SIG-M5 treated with dmso at 0.1 percent for 504 hours (cell line): ENCODE data around the gene HACD4.

ENCODE experiments used
- DNase-seq: peaks from one replicate; lab custom pipeline; 2025; ENCODE audit not compliant: unreplicated experiment; lab: John Stamatoyannopoulos, UW

HACD4 gene

GRCh38 chr9:21016701-21017491 lies 14.5 kb downstream of the HACD4 start:
- DNase-seq: no peak

- no peak for DNase-seq
Measured at GRCh38 chr9:21015995-21016394, 15.4 kb downstream of the HACD4 start.

- DNase-seq: no peak
Measured at GRCh38 chr9:21015129-21015815, 16.2 kb downstream of the HACD4 start.

DNA sequence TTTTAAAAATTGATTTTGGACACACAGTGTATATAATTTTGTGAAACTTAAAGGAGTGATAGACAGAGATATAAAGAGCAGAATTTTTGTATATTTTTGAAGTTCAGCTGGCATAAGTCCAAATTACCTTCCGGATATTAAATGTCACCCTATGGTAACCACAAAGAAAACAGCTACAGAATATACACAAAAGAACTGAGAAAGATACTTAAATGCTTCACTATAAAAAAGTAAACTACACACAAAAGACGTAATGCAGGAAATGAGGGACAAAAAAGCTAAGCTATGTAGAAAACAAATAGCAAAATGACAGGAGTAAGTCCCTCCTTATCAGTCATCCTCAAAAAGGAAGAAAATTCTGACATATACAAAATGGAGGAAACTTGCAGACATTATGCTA lies 29.4 kb downstream of the HACD4 start:
- no peak for DNase-seq

DNA sequence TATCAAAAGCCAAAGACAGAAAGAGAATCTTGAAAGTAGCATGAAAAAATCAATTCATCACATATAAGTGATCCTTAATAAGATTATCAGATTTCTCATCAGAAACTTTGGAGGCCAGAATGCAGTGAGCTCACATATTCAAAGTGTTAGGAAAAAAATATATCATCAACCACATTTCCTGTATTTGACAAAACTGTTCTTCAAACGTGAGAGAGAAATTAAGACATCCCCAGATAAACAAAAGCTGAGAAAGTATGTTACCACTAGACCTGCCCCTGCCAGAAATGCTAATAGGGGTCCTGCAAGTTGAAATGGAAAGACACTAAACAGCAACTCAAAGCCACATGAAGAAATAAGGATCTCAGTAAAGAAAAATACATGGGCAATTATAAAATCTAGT lies 29.9 kb downstream of the HACD4 start:
- DNase-seq: no peak

DNA sequence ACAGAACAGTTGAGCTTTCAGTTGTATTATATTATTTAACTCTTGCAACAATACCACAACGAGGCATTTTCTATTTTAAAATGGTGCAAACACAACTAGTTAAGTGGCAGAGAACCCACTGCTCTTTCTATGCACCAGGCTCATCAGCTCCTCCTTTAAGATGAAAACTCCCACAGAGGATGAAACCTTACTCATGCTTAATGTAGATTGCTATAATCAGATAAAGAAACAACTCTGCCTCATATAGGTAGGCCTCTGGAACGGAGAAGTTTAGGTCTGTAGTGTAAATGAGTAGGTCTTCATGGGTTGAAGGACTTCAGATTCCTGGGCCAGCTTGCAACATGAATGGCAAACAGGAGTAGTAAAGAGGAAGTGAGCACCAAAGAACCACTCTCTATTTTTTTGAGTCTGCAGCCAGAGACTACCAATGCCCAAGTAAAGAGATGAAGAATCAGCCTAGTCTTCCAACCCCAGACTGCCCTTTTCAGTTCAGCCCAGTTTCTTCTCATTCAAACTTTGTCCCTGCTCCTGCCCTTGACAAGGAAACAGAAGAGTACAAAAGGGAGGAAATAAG lies 33.9 kb downstream of the HACD4 start:
- peak; percentile 49 for DNase-seq

- no peak for DNase-seq
Measured at GRCh38 chr9:20996809-20997208, 34.6 kb downstream of the HACD4 start.

DNA sequence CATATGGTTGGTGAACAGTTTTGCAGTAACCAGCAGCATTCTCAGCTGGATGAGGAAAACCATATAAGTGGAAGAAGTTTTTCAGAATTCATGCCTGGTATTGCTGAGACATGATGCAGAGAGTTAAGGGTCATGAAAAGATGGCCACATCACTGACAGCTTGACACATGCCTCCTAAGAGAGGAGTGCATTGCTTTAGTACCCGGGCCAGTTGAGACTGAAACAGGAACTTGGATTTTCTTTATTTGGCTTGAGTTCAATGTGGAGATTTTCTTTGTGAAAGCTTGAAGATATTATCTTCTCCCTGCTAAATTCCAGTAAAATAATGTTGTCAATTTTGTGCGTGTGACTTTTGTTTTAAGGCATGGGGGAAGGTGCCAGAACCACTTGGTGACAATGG lies 35.8 kb downstream of the HACD4 start:
- DNase-seq: peak; percentile 18

DNA sequence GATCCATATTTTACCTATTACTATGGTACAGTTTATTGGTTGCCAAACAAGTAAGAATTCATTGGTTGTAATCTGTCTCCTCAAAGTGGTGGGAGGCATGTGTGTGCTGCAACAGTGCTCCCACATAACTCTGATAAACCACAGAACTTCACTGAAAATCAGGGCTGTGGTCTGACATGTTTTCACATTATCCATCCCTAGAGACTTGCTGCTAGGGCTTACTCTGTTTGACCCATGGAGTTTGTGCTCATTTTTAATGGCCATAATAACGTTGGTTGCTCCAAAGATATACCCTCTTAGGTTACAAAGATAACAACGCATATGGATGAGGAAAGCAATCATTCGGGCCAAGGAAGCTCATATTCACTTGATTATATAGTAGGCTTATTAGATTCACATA lies 37.0 kb downstream of the HACD4 start:
- no peak for DNase-seq

- peak; percentile 85 for DNase-seq
Measured at GRCh38 chr9:20990867-20991266, 40.6 kb downstream of the HACD4 start.

GRCh38 chr9:20989923-20990341 lies 41.5 kb downstream of the HACD4 start:
- peak; percentile 63 for DNase-seq

DNA sequence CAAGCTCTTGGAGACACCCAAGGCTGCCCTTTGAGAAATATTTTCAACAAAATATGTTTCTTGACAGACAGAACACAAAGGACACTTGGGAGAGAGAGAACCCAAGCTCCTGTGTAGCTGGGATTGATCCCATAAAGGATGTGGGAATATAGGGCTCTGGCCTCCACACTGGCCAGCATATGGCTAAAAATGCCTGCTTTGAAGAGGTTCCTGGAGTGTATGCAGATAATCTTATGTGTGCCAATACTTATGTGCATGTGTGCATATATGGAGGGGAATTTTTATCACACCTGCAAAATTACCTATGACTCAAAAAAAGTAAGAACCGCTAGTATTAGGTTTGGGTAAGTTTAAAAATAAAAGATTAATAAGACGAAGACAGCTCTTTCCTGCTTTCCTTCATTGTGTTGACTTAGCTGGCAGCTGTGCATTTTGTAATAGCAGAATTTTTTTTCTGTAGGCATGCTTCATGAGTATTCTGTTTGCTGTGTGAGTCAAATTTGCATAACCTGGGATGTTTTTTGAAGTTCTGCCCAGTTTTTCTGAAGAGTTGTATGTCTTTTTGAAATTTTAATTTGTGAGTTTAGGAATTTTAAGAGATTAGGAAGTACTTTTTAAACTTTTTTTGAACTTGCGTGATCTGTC lies 42.6 kb downstream of the HACD4 start:
- DNase-seq: no peak

- DNase-seq: no peak
Measured at GRCh38 chr9:20988061-20988460, 43.4 kb downstream of the HACD4 start.

DNA sequence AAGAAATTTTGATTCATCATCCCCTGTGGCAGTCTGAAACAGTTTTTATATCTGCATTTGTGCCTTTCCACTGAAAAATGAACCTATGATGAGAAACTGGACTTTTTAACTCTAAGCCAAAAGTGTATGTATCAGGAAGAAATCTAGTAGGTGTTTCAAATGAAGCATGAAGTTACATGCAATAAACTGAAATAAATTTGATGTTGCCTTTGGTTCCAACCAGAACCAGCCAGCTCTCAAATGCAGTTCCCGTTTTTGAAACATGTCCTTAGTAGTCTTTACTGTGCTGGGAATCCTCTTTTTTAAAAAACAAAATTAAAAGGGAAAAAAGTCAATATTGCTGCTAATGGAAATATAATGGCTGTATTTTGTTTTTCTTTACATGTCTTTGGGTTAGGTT lies 43.9 kb downstream of the HACD4 start:
- no peak for DNase-seq

DNA sequence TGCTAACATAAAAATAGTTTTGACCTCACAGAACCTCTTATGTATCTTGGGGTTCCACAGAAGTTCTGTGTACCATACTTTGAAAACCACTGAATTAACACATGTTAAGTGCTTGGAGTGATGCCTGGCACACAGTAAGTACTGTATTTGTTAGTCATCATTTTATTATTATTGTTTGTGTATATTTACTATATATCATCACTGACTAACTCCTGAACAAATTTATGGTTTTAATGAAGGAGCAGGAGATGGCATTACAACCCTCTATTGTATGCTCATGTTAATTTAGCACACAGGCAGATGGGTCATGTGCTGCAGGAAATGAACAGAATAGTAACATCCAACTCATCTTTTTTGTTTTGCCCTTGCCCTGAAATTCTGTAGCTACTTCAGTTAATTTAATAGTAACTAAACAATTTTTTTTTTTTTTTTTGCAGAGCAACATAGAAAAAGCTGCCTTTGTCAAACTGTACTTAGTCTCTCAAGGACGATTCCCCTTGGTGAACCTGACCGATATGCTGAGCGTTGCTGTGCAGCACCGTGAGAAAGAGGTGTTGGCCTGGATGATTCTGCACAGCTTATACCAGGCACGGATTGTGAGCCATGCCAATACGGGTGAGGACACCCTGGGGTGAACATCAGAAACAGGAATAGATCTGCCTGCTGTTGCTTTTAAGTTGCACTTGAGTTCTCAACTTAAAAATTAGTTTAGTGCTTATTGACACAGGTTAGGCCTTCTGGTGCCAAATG lies 45.4 kb downstream of the HACD4 start:
- no peak for DNase-seq

GRCh38 chr9:20984506-20984905 lies 46.9 kb downstream of the HACD4 start:
- DNase-seq: no peak

GRCh38 chr9:20981486-20981885 lies 50.0 kb downstream of the HACD4 start:
- no peak for DNase-seq

GRCh38 chr9:20980832-20981455 lies 50.5 kb downstream of the HACD4 start:
- peak; percentile 44 for DNase-seq

GRCh38 chr9:20978249-20978648 lies 53.2 kb downstream of the HACD4 start:
- no peak for DNase-seq

DNA sequence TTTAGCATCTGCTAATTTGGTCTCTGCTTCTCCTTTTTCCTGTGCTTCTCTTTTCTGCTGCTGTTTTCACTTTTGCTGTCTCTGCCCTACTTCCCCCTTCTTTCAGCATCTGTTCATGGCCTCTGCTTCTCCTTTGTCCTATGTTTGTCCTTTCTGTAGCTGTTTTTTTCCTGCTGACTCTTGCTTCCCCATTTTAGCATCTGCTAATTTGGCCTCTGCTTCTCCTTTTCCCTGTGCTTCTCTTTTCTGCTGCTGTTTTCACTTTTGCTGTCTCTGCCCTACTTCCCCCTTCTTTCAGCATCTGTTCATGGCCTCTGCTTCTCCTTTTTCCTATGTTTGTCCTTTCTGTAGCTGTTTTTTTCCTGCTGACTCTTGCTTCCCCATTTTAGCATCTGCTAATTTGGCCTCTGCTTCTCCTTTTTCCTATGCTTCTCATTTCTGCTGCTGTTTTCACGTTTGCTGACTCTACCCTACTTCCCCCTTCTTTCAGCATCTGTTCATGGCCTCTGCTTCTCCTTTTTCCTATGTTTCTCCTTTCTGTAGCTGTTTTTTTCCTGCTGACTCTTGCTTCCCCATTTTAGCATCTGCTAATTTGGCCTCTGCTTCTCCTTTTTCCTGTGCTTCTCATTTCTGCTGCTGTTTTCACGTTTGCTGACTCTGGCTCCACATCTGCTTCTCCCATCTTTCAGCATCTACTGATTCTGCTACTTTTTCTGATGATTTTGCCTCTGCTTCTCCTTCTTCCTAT lies 57.1 kb downstream of the HACD4 start:
- peak; percentile 40 for DNase-seq
